AG04450 (cell line): ENCODE measurements around the gene C16orf87. TPM values are rescaled to one million over a fixed set of nuclear protein-coding genes. Genes with fewer than 3 reads are reported as not detected.

Experiments used
- CTCF ChIA-PET: fragments of 300-600, 350-600 bp; formaldehyde crosslinking; extraction: SDS; loops from one replicate; lab custom pipeline; 2022; ENCODE audit warnings: antibody characterized with exemption, inconsistent platforms; lab: Charles Lee
- POLR2A ChIA-PET: fragments of 350-600 bp; formaldehyde crosslinking; extraction: SDS; loops from one replicate; lab custom pipeline; 2021; ENCODE audit warnings: antibody characterized with exemption, inconsistent platforms; lab: Yijun Ruan, JAX
- DNase-seq: peaks from one replicate; pipeline ENCODE4 v3.0.0-alpha.2; 2011; ENCODE audit warnings: low read depth, low spot score
- H3K27ac ChIP-seq: one replicate; pipeline ENCODE4 v1.5.1; 2012; ENCODE audit warnings: low read depth, low read length, control low read depth
- H3K27me3 ChIP-seq: one replicate; pipeline ENCODE4 v1.6.0; 2012; ENCODE audit warnings: low read length; ENCODE audit not compliant: control insufficient read depth, insufficient read depth
- H3K4me3 ChIP-seq: 2 replicates; pipeline ENCODE4 v1.5.1; 2011; ENCODE audit warnings: mild to moderate bottlenecking, low read depth, low read length, control low read depth
- H3K9me3 ChIP-seq: 2 replicates; pipeline ENCODE4 v1.5.1; 2012; ENCODE audit warnings: low read length; ENCODE audit not compliant: control insufficient read depth, insufficient read depth
- CTCF ChIP-seq: IDR thresholded peaks from 2 replicates; pipeline ENCODE4 v1.5.1; 2011; ENCODE audit warnings: low read depth, low read length, control low read depth, inconsistent platforms
- polyA plus RNA-seq: library from polyadenylated mRNA; depleted of rRNA; stranded (reverse); fragments of >200 nt; gene quantifications from 2 replicates; pipeline ENCODE4 v1.2.3, GENCODE V29; 2011

The C16orf87 gene
- polyA plus RNA-seq, 1 experiment = 21.7 TPM

- Histone ChIP-seq H3K9me3 (no peaks in the 10 kb centered on the region), H3K27ac (no peak overlapping the region), H3K27me3 (no peaks in the 10 kb centered on the region), H3K4me3 (no peak overlapping the region)
- DNase-seq = no peak
- TF ChIP-seq CTCF = no peak
- POLR2A ChIA-PET = no interaction called here
- CTCF ChIA-PET = interaction anchor here (1.2 to 3.6 kb wide), 3 partner anchors 8 to 141 kb away, joined by 3 to 22 read pairs (median 5); no protein-coding TSS in a partner anchor
These were observed 16.2 kb downstream of the C16orf87 start for GRCh38 chr16:46814790-46815189.

GRCh38 chr16:46813611-46814010 lies 17.4 kb downstream of the C16orf87 start:
- no peak for DNase-seq
- TF ChIP-seq CTCF = no peak
- no peaks in the 10 kb centered on the region for H3K9me3 ChIP-seq
- CTCF ChIA-PET = interaction anchor here (0.6 to 3.6 kb wide), 5 partner anchors 9 to 1448 kb away, joined by 3 to 22 read pairs (median 5); no protein-coding TSS in a partner anchor
- POLR2A ChIA-PET = interaction anchor here (0.7 kb wide), 1 partner anchor 15 kb away, joined by 8 read pairs; no protein-coding TSS in a partner anchor
- H3K27me3 ChIP-seq = no peaks in the 10 kb centered on the region
- no peak overlapping the region for H3K4me3 ChIP-seq
- no peak overlapping the region for H3K27ac ChIP-seq

GRCh38 chr16:46812781-46813540 lies 18.0 kb downstream of the C16orf87 start:
- ChIA-PET CTCF (interaction anchor here (0.6 to 3.6 kb wide), 4 partner anchors 10 to 1448 kb away, joined by 3 to 22 read pairs (median 5); no protein-coding TSS in a partner anchor), POLR2A (interaction anchor here (0.7 kb wide), 1 partner anchor 15 kb away, joined by 8 read pairs; no protein-coding TSS in a partner anchor)
- TF ChIP-seq CTCF = no peak
- H3K9me3 ChIP-seq = no peaks in the 10 kb centered on the region
- no peak overlapping the region for H3K4me3 ChIP-seq
- DNase-seq = no peak
- H3K27me3 ChIP-seq = no peaks in the 10 kb centered on the region
- H3K27ac ChIP-seq = no peak overlapping the region

- no peak overlapping the region for H3K4me3 ChIP-seq
- ChIA-PET POLR2A (no interaction called here), CTCF (interaction anchor here (3.6 kb wide), 1 partner anchor 11 kb away, joined by 22 read pairs; no protein-coding TSS in a partner anchor)
- no peak for TF ChIP-seq CTCF
- no peak for DNase-seq
- no peaks in the 10 kb centered on the region for H3K27me3 ChIP-seq
- no peaks in the 10 kb centered on the region for H3K9me3 ChIP-seq
- H3K27ac ChIP-seq = no peak overlapping the region
These were observed 19.3 kb downstream of the C16orf87 start for GRCh38 chr16:46811682-46812081.

GRCh38 chr16:46808997-46809396 lies 22.0 kb downstream of the C16orf87 start:
- no peaks in the 10 kb centered on the region for H3K27me3 ChIP-seq
- no peak for TF ChIP-seq CTCF
- no peaks in the 10 kb centered on the region for H3K9me3 ChIP-seq
- H3K4me3 ChIP-seq = no peak overlapping the region
- ChIA-PET POLR2A (interaction anchor here (0.7 kb wide), 1 partner anchor 43 kb away, joined by 4 read pairs; no protein-coding TSS in a partner anchor), CTCF (interaction anchor here (0.7 to 1.7 kb wide), 6 partner anchors 8 to 188 kb away, joined by 3 to 8 read pairs (median 4); partner anchors contain the start of gene ORC6)
- no peak overlapping the region for H3K27ac ChIP-seq
- DNase-seq = no peak
